NCI-H748 (cell line): ENCODE data around the gene RPS6KA2.
"Not testable (repeated sequence)": the region's sequence is repeated elsewhere in the genome, so short reads cannot be mapped to it uniquely, and the experiment has no call there.

ENCODE experiments used
- DNase-seq: peaks from one replicate; lab custom pipeline; 2025; ENCODE audit not compliant: unreplicated experiment; lab: John Stamatoyannopoulos, UW

RPS6KA2 gene

DNA sequence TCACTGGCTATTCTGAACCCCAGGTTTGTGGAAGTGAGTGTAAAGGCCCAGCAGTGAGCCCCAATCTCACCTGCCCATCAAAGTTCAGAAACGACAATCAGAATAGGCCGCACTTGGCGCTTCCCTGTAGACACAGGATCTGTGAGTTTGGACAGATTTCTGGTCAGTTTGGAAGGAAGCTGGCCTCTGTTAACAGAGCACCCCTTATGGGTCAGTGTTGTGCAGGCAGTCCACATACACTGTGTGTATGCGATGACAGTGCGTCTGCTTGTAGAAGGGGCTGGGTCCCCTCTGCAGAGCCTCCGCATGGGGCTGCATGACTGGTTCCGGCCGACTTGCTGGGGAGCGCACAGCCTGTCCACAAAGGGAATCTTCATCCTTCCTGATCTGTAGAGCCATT, 240.9 kb downstream of the RPS6KA2 start:
- no peak for DNase-seq

DNA sequence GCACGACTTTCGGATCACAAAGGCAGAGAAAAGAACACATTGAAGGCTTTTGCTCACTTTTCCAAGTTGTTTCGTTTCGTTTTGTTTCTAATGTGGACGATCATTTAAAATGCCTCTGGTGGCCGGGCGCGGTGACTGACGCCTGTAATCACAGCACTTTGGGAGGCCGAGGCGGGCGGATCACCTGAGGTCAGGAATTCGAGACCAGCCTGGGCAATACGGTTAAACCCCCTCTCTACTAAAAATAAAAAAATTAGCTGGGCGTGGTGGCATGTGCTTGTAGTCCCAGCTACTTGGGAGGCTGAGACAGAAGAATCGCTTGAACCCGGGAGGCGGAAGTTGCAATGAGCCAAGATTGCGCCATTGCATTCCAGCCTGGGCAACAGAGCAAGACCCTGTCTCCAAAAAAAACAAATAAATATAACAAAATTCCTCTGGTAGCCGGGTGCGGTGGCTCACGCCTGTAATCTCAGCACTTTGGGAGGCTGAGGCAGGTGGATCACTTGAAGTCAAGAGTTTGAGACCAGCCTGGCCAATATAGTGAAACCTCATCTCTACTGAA, 243.2 kb downstream of the RPS6KA2 start:
- DNase-seq, result not testable (repeated sequence)

DNA sequence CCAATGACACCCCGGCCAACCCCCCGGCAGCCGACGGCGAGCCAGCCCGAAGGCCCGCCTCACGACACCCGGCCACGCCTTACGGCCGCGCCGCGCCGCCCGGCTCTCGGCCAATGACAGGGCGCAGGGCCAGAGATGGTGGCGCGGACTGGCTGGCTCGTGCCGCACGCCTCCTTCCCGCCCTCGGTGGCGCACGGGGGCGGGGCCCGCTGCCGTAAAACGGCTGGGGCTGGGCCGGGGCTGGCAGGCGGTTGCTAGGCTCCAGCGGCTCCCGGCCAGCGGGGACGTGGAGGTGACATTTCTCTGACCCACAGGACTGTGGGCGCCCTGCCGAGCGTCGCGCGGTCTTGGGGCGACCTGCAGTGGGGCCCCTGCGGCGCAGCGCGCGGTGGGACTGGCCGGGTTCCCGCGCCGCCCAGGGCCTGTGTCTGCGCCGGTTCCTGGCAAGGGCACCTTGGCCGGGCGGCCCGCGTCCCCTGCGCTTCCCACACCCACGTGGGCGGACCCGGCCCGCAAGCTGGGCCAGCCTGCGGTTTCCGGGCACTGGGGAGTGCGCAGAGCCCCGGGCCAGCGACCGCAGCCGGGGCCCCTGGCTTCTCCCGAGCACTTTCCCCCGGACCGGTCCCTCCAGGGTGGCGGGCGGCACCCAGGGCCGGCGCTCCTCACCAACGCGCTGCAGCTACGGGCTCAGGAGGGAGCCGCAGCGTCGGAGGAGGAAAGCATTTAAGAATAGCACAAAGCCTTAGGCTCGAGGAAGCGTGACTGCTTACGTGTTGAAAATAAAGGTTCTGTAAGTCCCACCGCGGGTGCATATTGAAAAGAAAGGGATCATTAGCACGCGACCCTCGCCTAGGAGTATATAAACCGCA, 243.9 kb downstream of the RPS6KA2 start, which contains the start of gene MPC1:
TSS of gene MPC1 (minus strand) at position 8 of the 869 bp plus-strand sequence. CDS start 64 bp downstream, outside the sequence.
- DNase-seq, result peak; percentile 98

DNA sequence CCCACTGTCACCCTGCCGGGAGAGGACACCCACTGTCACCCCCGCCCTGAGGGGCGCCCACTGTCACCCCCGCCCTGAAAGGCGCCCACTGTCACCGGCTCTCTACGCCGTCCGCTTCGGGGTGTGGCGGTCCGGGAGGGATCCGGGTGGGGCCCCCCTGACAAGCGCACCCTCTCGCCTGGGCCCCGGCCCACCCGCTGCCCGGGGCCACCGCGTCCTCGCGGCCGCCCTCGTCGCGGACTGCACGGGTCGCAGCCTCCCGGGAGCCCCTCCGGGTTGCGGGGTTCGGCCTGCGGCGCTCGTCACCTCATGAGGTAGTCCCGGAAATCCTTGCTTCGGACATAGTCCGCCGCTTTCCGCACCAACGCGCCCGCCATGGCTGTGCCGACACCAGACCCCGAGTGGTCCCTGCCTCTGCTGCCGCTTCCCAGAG, 244.5 kb downstream of the RPS6KA2 start:
- DNase-seq, result no peak

DNA sequence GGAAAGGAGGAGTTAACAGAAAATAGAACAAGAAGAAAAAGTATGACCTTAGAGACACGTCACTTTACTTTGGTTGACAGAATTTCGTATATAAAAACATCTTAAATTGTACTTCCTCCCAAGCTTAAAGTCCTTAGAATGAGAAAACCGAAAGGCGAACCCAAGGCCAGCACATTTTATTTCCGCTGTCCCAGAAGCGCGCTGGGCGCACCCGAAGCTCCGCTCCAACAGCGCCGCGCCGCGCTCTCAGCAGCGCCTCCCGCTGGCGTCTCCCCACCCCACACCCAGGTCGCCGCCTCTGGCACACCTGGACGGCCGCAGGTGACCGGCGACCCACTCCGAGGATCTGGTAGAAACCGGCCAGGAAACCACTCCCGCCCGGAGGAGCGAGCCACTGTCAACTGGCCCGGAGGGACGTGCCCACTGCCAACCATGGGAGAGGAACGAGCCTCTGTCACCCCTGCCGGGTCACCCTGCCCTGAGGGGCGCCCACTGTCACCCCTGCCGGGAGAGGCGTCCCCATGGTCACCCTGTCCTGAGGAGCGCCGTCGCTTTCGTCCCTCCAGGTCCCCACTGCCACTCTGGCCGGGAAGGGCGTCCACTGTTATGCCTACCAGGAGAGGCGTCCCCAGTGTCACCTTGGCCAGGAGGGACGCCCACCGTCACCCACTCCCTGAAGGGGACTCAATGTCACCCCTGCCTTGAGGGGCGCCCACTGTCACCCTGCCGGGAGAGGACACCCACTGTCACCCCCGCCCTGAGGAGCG, 245.1 kb downstream of the RPS6KA2 start:
- DNase-seq, result peak; percentile 84

DNA sequence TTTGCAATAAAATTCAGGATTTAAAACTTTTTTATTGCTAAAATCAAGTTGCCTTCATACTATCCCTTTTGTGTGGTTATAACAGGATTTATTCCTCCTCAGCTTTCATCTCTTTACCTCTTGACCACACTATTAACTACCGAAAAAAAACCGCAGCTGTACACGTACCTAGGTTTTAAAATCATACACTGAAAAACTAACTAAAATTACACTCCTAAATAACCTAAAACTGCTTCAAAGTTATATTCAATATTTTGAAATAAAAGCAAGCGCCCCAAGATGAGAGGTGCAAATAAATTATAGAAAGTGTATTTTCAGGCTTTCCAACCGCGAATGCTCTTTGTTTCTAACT, 245.7 kb downstream of the RPS6KA2 start:
- no peak for DNase-seq

DNA sequence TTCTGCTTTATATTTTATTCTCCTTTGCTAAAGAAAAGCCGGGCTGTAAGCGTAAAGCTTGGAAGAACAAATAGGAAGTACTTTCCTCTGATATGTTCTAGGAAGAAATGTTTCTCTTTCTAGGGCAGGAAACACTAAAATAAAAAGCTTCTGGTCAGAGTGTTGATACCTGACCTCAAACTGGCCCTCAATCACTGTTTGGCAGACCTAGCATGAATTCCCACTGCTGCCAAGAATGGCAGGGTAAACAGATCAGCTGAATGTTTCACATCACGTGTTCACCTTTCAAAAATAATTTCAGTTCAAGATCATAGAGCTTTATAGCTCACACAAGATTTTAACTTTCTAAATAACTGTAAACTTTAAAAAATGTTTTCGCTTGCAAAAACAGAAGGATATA, 247.3 kb downstream of the RPS6KA2 start:
- DNase-seq, result no peak

DNA sequence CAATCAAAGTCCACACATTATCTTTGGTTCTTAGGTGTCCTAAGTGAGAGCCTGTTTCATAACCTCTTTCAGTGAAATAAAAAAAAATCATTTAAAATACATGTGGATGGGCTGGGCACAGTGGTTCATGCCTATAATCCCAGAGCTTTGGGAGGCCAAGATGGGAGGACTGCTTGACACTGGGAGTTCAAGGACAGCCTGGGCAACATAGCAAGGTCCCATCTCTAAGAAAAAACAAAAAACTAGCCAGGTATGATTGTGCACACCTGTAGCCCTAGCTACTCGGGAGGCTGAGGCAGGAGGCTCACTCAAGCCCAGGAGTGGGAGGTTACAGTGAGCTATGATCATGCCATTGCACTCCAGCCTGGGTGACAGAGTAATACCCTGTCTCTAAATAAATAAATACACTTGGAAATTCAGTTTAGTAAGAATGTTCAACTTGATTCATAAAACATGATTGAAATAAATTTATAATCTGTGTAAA, 247.9 kb downstream of the RPS6KA2 start:
- DNase-seq, result no peak

DNA sequence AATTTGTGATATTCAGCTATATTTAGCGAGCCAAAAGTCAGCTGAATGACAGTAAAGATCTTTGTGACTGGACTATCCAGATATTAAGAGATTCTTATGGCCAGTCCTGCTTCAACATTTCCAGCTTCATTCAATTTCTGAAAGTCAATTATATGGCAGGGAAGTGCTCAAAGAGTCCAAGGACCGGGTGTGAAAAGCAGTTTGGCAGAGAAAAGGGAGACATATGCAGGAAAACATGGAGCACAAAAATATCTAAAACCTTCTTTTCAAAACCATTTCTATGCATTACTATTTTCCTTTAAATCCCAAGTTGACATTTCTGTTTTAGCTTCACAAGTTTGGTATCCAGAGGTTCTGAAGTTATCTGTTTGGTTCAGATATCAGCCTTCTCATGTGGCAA, 249.3 kb downstream of the RPS6KA2 start:
- no peak for DNase-seq

DNA sequence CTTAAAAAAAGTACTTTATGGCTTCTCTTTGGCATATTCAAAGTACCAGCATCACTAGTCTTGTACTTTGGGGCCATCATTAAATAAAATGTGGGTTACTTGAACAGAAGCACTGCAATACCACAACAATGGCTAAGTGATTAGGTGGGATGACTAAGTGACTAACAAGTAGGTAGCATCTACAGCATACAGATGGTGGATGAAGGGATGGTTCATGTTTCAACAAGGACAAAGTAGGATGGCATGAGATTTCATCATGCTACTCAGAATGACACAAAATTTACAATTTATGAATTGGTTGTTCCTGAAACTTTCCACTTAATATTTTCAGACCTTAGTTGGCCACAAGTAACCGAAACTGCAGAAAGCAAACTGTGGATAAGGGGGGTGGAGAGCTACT, 252.0 kb downstream of the RPS6KA2 start:
- DNase-seq, result no peak

DNA sequence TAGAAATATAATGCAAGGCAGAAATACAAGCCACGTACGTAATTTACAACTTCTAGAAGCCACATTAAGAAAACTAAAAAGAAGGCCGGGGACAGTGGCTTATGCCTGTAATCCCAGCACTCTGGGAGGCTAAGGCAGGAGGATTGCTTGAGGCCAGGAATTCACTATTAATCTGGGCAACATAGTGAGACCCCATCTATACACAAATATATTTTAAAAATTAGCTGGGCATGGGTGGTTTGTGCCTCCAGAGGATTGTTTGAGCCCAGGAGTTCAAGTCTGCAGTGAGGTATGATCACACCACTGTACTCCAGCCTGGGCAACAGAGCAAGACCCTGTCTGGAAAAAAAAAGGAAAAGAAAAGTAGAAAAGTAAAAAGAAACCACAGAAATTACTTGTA, 256.6 kb downstream of the RPS6KA2 start:
- DNase-seq, result no peak

DNA sequence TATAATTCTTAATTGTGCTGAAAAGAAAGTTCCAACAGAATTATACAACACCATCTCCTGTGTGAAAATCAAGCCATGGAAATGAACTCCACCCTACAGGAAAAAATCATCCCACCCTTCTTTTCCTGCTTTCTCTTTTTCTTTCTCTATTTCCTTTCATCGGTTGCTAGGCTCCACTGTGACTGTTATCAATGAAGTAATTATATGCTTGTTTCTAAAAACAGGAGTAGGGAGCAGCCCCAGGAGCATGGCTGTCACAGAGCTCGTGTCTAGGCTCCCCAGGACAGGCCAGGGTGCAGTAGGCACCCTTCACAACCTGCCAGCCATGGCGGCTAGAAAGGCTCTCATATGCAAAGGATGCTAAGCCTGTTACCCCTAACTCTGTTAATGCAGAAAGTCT, 257.3 kb downstream of the RPS6KA2 start:
- no peak for DNase-seq

DNA sequence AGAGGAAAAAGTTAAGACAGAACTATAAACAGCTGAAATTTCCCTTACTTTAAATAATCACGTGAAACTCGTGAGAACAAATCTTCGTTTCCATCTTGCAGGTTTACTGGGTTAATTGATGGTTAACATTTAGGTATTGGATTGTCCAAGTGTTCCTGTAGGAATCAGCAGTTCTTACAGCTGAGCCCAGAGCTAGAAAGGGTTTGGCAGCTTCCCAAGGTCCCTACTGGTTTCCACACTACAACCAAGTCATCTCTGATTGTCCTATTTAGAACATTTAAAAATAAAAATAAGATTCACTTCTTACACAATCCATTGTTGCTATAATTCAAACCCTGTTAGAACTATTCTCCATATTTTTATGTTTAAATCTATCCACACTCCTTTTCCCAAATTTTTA, 260.1 kb downstream of the RPS6KA2 start:
- DNase-seq, result no peak

DNA sequence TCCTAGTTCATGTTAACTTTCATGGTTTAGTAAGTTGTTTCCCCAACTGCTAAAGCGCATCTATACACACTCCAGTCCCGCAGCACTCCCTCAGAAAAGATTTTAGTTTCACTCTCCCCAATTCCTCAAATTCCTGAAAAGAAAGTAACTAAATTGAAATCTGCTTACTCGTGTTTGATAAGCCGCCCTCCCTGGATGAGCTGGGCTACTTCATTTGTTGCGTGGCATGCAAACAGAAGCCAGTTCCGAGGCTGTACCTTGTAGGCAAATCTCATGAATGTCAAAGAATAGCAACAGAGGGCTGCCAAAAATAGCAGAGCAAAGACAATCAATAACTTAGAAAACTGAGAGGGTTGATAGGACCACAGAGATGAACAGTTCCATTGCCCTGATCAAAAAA, 261.2 kb downstream of the RPS6KA2 start:
- DNase-seq, result no peak

DNA sequence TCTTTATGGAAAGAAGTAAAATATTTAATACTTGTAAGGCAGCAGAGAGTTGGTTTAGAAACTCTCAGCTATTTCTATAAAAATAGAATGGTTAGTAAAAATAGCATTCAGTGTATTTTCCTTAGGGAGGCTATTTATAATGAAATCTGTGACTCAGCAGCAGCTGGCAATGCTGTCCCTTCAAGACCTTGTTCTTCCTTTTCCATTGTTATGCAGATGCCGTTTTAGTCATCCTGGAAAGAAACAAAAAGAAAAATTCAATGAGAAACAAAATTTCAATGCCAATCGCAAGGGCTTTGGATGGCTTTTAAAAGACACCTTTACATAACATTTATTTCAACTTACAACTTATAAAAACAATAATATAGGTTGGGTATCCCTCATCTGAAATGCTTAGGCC, 261.8 kb downstream of the RPS6KA2 start:
- no peak for DNase-seq

DNA sequence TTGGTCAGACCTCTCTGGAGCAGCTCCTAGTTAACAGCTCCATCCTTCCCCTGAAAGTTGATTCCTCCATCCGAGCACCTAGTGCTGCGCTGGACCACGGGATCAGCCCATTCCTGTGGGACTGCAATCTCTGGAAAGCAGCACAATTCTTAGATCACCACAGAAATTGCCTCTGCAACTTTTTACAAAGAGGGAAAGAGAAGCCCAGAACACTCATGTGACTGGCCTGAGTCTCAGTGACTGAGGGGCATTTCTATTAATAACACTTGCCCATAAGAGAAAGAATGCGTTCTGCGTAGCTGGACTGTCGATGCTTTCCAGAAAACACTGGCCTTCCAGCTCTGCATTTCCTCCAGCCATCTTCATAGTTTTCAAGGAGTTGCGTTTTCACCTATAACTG, 262.6 kb downstream of the RPS6KA2 start:
- DNase-seq, result no peak

DNA sequence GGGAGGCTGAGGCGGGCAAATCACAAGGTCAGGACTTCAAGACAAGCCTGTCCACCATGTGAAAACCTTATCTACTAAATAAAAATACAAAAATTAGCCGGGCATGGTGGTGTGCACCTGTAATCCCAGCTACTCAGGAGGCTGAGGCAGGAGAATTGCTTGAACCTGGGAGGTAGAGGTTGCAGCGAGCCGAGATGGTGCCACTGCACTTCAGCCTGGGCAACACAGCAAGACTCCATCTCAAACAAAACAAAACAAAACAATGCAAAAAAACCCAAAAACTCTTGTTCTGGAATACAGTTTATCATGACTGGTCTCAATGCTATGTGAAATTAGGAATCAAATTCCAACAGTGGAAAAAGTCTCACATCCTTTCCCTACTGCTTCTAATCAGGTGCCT, 264.6 kb downstream of the RPS6KA2 start:
- not testable (repeated sequence) for DNase-seq

DNA sequence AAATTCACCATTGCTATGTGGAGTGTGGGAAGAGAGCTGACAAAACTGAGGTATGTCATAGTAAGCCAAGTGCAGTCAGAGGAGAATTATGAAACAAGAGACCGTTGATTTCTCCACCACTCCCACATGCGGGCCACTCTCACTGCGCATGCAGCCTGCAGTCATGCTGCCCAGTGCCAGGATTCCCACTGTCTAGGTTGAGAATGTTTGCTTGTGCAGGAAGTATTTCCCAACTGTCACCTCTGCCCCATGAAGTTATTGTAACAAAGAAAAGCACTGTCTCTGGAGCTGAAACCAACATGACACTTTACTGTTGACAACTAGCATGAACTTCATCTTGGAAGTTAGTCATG, 266.0 kb downstream of the RPS6KA2 start:
- DNase-seq, result no peak

DNA sequence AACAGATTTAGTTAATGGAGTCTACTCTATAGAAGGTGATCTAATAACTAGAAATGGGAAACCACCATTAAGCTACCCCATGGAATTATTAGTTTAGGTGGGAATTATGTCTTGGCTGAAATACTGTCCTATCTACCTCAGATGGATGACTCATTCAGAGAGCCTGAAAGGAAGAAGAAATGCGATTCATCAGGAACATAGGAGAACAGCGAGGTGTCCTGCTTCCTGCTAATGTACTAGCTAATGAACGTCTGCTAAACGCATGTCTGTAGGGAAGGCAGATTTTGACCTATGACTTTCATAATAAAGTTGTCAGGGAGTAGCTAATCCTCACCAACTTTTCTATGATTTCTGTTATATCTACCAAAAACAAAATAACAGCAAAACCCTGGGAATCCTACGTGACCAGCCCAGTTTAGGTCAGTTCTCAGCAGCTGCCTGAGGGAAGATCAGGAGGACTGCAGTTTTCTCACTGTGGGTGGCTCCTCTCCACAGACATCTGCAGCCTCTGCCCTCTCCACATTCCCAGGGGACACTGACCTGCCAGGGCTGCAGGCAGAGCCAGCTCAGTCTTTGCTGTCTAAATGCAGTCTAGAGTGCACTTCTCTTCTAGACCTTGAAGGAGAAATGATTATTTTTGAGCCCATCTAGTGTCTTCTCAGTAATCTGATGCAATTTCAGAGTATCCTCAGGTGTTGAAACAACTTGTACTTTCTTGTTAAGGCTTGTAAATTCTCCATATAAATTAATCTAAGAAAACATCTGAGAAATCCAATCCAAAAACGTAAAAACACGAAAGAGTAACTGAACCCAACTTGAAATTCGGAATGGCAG, 266.6 kb downstream of the RPS6KA2 start:
- DNase-seq, result no peak
